Upper lobe of left lung (tissue), 4 donors: Measurements from ENCODE around the gene TBC1D9.

Source experiments
- POLR2A ChIP-seq, 4 donors: fragments of 450-650 bp; IDR thresholded peaks; one replicate each; pipeline ENCODE4 v1.5.1; 2016 to 2017; ENCODE audit warnings: antibody characterized with exemption in 4 of 4, mild to moderate bottlenecking in 2 of 4
- TF ChIP-seq, protein P1 (sequence below), 6 experiments: fragments of 450-650 bp in 4 of 6; fragments of 200-600 bp in 2 of 6; sonication (generic) in 2 of 6; IDR thresholded peaks; one replicate each; pipeline ENCODE4 v1.5.1; 2016 to 2019; ENCODE audit warnings: antibody characterized with exemption in 6 of 6

DNA sequence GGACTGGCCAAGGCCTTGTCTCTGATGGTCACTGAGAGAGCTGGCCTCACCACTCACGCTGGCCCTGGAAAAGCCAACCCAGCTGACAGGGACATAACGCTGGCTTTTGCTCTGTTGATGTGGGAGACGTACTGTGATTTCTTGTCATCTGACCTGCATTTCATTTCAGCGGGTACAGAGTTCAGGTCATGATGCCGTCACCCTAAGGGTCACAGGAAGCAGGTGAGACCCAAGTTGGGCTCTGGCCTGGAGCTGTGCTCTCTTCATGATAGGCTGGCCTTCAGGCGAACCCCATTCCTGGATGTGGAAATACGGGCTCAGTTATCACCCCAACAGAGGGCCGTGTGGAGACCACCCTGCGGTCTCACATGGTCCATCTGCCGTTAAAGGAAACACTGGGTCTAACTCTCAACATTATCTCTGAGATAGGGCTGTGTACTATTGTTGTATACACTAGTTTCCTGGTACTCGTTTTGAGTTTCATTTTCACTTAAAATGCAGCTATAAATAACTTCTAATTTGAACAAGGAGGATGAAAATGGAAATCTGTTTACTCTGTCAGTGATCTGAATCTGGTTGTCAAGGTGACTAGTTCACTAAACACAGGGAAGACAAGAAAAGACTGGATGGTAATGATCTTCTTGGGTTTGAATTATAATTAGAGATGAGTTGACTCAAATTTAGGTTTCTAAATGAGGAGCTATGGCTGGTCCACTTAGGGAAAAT lies 89.1 kb downstream of the TBC1D9 start:
- no peak for TF ChIP-seq POLR2A (IDR thresholded peaks at IDR 0.05)
- TF ChIP-seq, protein P1, sequence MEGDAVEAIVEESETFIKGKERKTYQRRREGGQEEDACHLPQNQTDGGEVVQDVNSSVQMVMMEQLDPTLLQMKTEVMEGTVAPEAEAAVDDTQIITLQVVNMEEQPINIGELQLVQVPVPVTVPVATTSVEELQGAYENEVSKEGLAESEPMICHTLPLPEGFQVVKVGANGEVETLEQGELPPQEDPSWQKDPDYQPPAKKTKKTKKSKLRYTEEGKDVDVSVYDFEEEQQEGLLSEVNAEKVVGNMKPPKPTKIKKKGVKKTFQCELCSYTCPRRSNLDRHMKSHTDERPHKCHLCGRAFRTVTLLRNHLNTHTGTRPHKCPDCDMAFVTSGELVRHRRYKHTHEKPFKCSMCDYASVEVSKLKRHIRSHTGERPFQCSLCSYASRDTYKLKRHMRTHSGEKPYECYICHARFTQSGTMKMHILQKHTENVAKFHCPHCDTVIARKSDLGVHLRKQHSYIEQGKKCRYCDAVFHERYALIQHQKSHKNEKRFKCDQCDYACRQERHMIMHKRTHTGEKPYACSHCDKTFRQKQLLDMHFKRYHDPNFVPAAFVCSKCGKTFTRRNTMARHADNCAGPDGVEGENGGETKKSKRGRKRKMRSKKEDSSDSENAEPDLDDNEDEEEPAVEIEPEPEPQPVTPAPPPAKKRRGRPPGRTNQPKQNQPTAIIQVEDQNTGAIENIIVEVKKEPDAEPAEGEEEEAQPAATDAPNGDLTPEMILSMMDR (IDR thresholded peaks at IDR 0.05) = no peak
